ENCODE measurements around the gene FDXR.

FDXR gene

DNA sequence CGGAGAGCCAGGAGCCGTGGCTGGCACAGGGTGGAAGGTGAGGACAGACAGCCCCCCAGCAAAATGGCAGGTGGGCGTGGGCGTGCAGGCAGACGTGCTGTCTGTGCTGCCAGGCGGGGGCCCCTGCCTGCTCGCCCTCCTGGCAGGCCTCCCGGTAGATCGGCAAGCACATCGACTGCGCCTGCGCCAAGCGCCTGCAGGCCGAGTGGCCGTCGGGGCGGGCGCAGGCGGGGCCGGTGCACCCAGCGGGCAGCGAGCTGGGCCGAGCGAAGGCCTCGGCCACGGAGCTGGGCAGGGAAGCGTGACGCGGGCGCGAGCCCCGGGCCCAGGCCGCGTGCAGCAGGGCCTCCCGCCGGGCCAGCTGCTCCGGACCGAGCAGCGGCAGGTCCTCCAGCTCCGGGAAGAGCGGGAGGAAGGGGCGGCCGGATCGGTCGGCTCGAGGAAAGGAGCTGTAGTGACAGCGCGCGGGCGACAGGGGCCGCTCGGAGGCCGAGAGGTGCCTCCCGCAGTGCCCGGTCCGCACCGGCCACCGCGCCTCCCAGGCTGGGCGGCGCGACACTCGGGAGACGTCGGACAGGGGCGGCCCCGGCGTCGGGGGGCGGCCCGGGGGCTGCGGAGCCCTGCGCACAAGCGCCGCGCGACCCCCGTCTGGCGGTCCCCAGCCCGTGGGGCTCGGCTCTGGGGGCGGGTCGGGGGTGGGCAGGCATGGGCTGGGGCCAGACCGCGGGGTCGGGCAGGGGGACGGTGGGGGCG, 30.0 kb downstream of the FDXR start:
- no peak for TF ChIP-seq ZFX (IDR thresholded peaks at IDR 0.05; ENCODE audit: borderline replicate concordance)
- TF ChIP-seq, protein P1, sequence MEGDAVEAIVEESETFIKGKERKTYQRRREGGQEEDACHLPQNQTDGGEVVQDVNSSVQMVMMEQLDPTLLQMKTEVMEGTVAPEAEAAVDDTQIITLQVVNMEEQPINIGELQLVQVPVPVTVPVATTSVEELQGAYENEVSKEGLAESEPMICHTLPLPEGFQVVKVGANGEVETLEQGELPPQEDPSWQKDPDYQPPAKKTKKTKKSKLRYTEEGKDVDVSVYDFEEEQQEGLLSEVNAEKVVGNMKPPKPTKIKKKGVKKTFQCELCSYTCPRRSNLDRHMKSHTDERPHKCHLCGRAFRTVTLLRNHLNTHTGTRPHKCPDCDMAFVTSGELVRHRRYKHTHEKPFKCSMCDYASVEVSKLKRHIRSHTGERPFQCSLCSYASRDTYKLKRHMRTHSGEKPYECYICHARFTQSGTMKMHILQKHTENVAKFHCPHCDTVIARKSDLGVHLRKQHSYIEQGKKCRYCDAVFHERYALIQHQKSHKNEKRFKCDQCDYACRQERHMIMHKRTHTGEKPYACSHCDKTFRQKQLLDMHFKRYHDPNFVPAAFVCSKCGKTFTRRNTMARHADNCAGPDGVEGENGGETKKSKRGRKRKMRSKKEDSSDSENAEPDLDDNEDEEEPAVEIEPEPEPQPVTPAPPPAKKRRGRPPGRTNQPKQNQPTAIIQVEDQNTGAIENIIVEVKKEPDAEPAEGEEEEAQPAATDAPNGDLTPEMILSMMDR (IDR thresholded peaks at IDR 0.05) = peak; percentile 87
- peak overlapping the region; percentile 25; the same call in 1 of the 2 replicates for H3K27ac ChIP-seq

DNA sequence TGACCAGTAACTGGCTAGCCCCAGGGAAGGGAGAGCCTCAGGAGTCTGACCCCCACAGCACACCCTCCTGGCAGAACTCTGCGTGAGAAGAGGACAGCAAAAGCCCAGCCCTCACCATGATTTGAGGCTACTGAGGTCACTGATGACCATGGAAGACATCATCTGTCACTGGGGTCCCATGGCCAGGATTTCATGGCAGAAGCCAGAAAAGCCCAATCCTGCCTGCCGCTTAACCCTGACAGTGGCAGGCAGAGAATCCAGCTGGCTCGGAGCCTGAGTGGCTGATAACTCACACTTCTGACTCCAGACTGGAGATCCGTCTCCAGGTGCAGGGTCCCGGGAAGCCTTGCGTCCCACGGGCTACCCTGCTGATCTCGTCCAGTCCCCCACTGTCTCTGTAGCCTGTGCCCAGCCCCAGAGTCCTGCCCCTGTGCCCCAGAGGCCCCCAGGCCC, 30.6 kb downstream of the FDXR start:
- TF ChIP-seq ZFX (IDR thresholded peaks at IDR 0.05; ENCODE audit: borderline replicate concordance) = no peak
- TF ChIP-seq, protein P1 (IDR thresholded peaks at IDR 0.05) = no peak

DNA sequence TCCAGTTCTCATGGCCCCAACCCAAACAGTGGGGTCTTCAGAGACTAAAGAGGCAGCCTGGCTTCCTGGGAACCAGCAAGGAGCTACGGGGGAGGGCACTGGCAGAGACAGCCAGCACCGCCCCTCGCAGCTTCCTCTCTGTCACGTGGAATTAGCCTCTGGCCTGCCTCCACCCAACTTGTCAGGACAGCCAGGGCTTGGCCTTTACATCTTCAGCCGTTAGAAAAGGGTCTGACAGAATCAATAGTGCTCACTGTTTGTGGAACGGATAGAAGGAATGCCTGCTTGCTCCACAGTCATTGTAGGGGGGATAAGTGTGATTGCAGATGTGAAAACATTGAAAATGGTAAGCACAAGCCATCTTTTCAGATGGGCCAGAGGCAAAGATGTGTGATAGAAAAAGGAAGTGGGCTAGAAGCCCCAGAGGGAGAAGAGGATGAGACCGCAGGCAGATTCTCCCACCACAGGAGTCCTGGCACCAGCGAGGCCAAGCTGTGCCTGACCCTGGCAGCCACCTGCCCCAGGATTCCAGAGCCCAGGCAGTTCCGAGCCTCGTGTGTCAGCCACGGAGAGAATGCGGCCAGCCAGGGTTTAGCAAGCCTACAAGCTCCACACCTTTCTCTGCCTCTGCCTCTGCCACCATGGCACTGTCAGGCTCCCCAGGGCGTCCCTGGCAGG, 31.7 kb downstream of the FDXR start:
- no peak for TF ChIP-seq ZFX (IDR thresholded peaks at IDR 0.05; ENCODE audit: borderline replicate concordance)
- TF ChIP-seq, protein P1 (IDR thresholded peaks at IDR 0.05) = no peak
- no peak overlapping the region for H3K27ac ChIP-seq

More for the DNA sequence above, 30.6 kb downstream of the FDXR start:
- H3K27ac ChIP-seq = 0 out of 2 replicates have a peak overlapping the region, but pooled peaks have one; percentile 25

DNA sequence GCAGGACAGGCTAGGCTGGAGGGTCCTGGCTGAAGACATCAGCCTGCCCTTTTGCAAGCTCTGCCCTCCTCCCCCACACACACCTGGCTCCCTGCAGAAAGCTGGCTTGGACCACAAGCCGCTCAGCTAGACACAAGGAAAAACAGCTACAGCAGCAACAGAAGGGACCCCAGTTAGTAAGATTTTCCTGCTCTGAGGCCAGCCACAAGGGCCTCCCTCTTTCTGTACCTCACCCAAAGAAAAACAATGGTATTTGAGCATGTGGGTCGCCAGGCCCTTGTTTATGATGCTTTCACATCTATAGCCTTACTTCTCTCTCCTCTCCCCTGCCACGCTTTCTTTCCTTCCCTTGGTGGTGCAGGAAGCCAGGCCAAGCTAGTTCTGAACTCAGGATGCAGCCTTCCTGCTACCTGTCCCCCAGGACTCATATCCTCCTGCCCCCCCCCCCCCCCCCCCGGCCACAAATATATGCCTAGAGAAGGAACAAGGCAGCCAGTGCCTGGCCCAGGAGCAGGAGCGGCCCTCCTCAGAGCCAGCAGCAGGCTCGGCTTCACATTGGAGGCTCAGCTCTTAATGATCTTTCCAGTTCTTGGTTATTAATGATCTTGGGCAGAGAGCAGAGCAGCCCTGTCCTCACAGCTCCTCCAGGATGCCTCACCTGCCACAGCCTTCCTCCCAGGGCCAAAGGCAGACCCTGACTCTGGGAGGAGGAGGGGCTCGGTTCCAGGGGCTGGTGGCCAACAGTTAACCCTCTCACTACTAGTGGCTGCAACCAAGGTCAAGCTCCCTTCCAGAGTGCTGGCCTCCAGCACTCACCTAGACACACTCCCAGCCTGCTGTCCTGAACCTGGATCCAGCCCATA, 32.6 kb downstream of the FDXR start:
- TF ChIP-seq ZFX (IDR thresholded peaks at IDR 0.05; ENCODE audit: borderline replicate concordance) = no peak
- TF ChIP-seq, protein P1 (IDR thresholded peaks at IDR 0.05) = no peak
- no peak overlapping the region for H3K27ac ChIP-seq

DNA sequence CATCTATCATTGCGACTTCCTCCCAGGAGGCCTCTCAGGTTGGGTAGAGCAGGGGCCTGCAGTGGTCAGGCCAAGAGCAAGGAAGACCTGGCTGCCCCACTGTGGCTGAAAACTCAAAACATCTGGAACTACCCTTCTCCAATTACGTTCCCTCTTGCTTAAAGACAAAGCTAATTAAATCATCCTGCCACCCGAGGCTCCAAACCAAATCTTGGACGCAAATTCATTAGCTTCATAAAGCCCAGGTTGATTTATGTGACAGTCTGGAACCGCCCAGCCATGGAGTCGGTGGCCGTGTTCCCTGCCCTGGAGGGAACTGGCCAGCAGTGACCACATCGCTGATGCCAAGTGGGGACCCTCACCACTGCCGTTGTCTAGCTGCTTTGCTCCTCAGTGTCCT, 34.5 kb downstream of the FDXR start:
- TF ChIP-seq ZFX (IDR thresholded peaks at IDR 0.05; ENCODE audit: borderline replicate concordance) = no peak
- TF ChIP-seq, protein P1 (IDR thresholded peaks at IDR 0.05) = no peak
- no peak overlapping the region for H3K27ac ChIP-seq

DNA sequence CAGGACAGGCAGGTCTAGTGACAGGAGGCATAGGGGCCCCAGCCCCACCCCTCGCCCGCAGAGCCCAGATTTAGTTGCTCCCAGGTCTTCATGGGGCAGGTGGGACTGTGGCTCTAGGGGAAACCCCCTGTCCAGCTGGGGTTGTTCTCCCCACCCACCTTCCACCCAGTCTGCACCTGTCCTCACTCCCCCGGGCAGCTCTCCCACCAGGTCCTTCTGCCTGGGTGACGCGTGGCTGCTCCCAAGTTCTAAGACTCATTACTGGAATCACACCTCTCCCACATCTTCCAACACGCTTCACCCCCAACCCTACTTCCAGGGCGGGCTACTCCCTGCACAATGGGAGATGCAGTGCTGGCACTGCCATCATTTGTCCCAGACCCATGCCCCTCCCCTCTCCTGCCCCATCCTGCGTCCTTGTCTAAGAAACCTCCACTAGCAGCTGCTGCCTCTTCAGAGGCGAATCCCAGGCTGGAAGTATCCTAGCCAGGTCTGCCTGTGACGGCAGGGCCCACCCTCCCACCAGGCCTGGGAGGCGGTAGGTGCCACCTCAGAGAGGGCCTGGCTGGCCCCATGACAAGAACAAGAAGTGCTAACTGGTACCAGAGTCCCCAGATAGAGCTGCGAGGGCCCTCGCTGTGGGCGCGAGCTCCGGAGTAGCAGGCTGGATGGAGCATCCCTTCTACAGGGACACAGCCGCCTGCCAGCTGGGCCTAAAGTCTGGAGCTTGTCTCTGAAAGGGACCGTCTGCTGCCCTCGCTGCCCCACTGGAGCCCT, 35.9 kb downstream of the FDXR start:
- H3K27ac ChIP-seq = no peak overlapping the region
- TF ChIP-seq, protein P1 (IDR thresholded peaks at IDR 0.05) = no peak
- no peak for TF ChIP-seq ZFX (IDR thresholded peaks at IDR 0.05; ENCODE audit: borderline replicate concordance)
